HuH-7 (cell line): Measurements from ENCODE around the gene DHRS3.

ENCODE experiments used
- DNase-seq: peaks from one replicate; pipeline ENCODE4 v3.0.0; 2011; ENCODE audit warnings: low spot score

The DHRS3 gene

GRCh38 chr1:12637693-12638092 lies 19.7 kb upstream of the DHRS3 start:
- DNase-seq = no peak

GRCh38 chr1:12636098-12636950 lies 18.3 kb upstream of the DHRS3 start:
- no peak for DNase-seq

DNA sequence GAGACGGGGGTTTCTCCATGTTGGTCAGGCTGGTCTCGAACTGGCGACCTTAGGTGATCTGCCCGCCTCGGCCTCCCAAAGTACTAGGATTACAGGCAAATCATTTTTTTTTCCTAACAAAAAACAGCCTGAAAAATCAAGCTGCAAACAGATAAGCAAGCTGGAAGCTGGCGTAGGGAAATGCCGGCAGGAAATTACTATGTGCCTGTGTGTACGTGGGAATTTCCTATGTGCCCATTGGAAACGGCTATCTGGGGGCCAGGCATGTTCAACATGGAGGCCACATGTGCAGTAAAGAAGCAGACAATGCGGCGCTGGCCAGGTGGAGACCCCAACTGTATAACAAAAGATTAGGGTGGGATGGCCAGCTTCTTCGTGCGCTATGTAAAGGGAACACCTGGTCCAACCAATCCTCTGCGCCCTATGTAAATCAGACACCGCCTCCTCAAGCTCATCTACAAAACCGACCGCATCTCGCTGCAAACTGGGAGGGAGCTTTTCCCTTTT lies 16.7 kb upstream of the DHRS3 start:
- no peak for DNase-seq

- DNase-seq = no peak
These were observed 16.1 kb upstream of the DHRS3 start for GRCh38 chr1:12634156-12634555.

DNA sequence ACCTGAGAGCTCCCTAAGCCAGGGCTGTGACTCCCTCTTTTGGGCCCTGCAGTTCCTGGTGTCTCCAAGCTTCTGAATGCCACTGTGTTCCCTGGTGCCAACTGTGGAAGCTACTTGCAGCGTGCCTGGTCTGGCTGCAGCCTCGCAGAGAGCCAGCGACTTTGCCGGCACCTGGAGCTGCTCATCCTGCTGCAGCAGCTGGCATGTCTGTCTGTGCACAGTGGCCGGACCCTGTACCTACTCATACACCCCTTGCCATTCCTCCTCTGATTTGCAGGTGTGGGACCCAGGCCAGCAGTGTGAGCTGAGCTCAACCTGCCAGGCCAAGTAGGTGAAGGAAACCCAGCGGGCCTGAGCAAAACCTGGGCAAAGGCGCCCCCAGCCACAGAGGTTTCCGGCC lies 13.6 kb upstream of the DHRS3 start:
- no peak for DNase-seq

GRCh38 chr1:12630946-12631530 lies 13.0 kb upstream of the DHRS3 start:
- no peak for DNase-seq

DNA sequence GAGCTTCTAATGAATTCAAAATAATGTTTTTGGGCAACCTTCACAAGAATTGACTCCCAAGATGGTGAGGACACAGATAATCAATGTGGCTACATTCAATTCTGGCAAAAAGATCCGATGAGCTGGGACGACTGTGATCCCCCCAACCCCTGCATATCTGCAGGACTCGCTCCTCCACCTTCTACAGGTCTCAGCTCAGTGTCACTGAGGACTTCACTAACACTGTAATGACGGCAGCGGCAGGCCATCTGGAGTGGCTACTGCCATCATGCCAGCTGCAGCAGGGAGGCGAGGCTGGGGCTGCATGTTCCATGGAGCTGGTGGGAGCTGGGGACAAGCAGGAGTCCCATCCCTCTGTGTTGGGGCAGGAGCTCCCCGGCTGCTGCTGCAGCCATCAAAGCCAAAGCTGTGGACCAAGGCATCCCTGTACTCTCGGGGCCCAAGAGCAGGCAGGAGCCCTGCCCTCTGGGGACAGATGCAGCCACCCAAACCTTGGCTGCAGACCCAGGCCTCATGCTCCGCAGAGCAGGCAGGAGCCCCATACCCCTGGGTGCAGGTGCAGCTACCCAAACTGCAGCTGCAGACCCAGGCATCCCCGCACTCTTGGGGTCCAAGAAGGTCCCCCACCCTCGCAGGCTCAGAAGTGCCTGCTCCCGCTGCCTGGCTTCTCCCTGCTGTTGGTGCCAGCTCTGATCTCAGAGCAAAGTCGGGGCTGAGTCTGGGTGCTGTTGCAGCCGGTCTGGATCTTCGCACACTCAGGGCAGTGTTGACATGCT lies 12.2 kb upstream of the DHRS3 start:
- DNase-seq = no peak

DNA sequence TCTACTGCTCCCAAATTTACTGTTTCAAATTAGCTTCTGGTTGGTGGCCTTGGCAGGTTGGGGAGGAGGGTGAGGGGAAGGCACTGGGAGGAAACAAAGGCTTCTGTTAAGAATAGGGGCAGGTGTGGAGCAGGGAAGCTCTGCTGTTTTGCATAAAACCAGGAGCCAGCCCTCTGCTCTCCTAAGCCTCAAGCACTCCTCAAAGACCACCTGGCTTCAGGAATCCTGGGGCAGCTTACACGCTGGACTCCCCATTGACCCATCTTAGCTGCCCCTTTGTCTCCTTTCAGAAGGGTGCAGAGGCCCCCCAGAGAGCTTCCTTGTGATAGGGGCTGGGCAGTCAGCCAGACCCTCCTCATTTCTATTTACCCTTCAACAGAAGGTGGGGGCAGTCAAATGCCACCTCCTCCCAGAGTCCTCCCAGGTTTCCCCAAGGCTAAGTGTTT lies 11.5 kb upstream of the DHRS3 start:
- no peak for DNase-seq

GRCh38 chr1:12627296-12627695 lies 9.3 kb upstream of the DHRS3 start:
- DNase-seq = no peak

DNA sequence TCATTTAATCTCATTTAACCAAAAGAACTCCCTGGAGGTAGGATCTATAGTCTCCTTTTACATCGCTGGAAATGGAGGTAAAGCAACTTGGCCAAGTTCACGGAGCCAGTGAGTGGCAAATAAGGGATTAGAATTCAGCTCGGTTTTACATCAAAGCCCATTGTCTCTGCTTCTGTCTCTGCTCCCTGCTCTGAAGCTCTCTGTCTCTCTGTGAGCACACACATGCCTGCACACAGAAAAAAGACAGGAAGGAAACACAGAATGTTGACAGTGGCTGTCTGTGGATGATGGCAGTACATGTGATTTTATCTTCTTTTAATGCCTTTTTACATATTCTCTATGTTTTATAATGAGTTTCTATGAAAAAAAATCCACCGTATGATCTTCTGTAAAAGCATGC lies 8.9 kb upstream of the DHRS3 start:
- no peak for DNase-seq

GRCh38 chr1:12625276-12625675 lies 7.3 kb upstream of the DHRS3 start:
- DNase-seq = no peak

- no peak for DNase-seq
These were observed 4.5 kb upstream of the DHRS3 start for GRCh38 chr1:12622506-12622905.

DNA sequence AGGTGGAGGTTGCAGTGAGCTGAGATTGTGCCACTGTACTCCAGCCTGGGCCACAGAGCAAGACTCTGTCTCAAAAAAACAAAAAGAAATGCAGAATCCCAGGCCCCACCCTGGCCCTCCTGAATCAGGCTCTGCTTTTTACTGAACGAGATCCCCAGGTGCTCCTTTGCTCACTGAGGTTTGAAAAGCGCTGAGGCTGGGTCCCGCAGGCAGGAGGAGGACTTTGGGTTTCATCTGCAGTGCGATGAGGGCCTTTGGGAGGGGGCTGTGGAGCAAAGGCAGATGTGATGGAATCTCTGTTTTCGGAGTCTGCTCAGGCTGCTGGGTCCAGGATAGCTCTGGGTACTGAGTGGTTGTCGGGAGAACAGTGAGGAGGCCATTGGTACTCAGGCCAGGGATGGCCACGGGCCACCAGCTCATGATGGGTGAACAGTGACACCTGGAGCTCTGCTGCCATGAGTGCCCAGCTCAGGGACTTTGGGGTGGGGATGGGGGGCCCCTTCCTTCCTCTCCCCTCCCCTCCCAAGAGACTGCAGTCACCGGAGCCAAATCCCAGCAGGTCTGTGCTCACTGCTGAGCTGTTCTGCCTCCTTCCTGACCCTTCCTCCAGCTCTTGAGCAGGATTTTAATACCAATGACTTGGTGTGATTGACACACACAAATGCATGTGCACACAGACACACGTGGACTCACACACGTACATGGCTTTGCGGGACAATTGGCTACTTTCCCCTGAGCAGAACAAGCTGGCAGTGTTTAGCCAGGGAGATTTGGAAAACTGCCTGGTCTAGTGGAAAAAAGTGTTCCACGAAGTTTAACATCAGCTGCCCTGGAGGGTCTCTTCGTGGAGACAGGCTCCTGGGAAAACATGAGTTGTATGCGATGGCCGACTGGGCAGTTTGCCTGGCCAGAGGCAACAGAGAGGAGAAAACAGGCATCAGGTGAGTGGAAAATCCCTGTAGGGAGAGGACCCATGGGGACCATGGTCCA lies 3.6 kb upstream of the DHRS3 start:
- DNase-seq = no peak

- no peak for DNase-seq
These were observed 2.9 kb upstream of the DHRS3 start for GRCh38 chr1:12620931-12621330.

- no peak for DNase-seq
These were observed 2.5 kb upstream of the DHRS3 start for GRCh38 chr1:12620488-12620865.

GRCh38 chr1:12619792-12620487 lies 1.9 kb upstream of the DHRS3 start:
- peak; percentile 79 for DNase-seq

DNA sequence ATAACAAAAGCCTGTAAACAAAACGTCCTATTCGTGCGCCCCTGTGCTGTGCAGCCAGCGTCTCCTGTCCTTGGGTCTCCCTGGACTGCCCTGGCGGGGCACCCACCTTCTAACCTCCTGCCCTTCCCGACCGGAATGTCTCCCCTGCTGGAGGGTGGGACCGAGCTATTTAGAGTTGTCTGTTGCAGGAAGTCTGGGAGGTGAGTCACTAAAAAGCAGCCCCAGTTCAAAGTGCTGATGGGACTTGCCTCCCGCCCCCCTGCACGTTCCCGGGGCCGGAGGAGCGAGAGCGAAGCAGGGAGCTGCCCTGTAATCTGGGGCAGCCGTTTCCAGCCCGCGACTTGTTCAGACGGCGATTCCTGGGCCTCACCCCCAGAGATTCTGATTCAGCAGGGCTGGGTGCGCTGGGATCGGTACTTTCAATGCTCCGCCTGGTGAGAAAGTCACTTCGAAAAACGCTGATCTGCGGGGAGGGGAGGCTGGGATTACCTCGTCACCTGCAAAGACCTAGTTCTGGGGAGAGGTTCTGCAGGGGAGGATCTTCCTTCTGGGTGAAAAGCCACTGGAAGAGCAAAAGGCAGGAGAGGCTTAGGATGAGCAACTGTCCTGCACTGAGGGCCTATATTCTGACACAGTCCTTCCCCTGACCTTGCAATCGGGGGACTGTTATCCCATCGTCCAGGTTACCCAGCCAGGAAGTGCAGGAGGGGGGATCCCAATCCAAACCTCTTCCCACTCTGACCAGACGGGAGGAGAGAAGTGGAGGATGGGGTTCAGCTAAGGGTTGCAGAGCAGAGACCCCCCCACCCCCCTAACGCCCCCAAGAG lies 1.2 kb upstream of the DHRS3 start:
- peak; percentile 84 for DNase-seq

GRCh38 chr1:12618661-12618964 lies 603 bp upstream of the DHRS3 start:
- DNase-seq = no peak

DNA sequence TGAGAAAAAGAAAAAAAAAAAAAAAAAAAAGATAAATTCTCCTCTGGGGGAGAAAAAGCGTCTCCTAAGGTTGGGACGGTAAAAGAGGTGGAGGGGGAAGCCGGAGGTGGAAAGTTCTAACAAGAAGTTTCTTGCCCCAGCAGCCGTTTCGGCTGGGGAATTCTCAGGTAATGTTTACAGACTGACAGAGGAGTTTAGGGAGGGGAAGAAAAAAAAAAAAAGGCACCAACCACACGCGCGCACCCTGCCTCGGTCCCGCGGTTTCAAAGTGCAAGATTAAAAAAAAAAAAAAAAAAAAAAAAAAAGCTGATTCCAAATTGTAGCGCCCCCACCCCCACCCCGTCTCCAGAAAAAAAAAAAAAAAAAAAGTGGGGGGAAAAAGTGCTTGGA lies 504 bp downstream of the DHRS3 start:
- no peak for DNase-seq

DNA sequence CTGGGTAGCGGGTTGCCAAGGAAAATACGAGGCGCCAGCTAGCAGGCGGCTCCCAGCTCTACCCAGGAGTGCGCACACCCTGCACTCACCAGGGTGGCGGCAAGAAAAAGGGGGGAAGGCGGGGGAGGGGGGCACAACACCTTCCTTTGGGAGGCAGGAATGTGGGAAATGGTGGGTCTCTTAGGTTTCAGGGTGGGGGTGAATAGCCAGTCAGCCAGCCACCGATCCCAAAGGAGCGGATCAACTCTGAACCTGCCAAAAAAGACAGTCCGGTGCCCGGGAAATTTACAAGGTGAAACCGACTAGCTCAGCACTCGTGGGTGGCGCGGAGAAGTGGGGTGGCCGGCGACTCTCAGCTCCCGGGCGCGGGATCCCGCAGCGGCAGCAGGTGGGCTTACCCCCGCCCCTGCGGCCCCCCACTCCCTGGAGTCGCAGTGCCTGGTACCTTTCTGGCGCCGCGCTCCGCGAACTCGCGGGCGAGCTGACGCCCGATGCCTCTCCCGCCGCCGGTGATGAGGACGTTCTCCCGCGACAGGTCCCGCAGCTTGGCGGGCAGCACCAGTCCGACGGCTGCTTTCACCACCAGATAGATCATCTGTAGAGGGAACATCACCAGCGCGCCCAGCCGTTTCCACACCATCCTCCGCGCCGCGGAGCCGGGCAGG lies 1.2 kb downstream of the DHRS3 start:
- DNase-seq = no peak
